NOMO-1 treated with dmso at 0.1 percent for 144 hours (cell line): ENCODE measurements around the gene ENTPD1.
"Not testable (repeated sequence)": the region's sequence is repeated elsewhere in the genome, so short reads cannot be mapped to it uniquely, and the experiment has no call there.

Source experiments
- DNase-seq: peaks from one replicate; lab custom pipeline; 2025; ENCODE audit not compliant: unreplicated experiment; lab: John Stamatoyannopoulos, UW

The ENTPD1 gene

DNA sequence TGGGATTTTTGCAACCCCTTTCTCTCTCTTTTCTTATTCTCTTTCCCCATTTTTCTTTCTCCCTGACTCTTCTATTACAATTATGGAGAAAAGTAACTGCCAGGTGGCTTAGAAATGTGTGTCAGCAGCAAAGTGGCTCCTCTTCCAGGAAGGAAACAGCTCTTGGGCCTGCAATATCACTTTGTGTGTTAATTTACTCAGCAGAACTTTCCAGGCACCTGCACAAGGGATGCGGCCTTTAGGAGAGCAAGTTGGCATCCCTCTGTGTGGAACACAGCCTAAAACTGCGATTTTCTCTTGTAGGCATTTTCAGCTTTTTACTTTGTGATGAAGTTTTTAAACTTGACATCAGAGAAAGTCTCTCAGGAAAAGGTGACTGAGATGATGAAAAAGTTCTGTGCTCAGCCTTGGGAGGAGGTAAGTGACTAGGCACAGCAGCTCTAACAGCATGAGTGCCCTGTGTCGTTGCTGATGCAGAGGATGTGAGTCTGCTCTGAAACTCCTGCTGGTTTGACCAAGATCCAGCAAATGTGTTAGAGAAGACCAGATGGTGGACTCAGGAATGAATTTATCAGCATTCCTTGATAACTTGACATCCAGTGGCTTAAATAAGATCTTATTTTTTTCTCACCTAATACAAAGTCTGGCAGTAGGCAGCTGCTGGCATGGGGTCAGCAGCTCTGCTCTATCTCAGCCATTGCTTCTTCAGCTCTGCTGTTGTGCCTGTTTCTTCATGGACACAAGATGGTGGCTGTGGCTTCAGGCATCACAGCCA lies 104.4 kb downstream of the ENTPD1 start:
- no peak for DNase-seq

- DNase-seq: no peak
Observed at GRCh38 chr10:95861386-95861785, 105.4 kb downstream of the ENTPD1 start.

DNA sequence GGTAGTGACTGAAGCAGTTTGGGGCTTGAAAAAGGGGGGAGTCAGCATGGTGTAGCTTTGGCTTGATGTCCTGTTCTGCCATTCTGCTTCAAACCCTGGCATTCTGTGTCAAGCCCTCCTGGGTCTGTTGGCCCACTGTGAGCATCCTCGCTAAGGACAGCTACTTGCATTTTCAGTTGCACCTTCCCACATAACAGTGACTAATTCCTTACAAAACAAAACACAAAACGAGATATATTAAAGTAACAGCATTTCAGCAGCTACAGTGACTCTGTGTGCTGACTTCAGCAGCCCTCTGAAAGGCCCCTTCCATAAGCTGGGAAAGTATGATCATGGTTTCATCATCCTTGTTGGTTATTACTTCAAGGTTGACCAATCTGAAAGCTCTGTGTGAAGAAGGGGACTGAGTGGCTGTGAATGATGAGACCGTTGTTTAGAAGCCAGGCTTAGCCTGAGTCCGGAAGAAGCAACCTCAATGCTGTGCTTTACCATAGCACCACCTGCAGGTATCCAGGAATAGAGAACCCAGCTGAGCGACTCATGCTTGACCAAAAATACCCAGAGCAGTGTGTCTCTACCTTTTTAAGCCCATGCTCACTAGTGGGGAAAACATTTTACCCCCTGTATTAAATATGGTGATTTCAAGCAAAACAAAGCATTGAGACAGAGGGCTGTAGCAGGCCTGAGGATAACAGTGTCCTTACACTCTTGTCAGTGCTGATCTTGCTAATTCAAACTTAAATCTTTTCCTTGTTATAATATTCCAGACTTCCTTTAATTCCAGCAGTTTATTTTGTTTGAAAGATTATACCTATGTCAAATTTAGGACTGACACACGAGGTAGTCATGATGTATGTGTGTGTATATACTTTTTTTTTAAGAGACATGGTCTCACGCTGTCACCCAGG lies 109.2 kb downstream of the ENTPD1 start:
- DNase-seq: peak; percentile 65

DNA sequence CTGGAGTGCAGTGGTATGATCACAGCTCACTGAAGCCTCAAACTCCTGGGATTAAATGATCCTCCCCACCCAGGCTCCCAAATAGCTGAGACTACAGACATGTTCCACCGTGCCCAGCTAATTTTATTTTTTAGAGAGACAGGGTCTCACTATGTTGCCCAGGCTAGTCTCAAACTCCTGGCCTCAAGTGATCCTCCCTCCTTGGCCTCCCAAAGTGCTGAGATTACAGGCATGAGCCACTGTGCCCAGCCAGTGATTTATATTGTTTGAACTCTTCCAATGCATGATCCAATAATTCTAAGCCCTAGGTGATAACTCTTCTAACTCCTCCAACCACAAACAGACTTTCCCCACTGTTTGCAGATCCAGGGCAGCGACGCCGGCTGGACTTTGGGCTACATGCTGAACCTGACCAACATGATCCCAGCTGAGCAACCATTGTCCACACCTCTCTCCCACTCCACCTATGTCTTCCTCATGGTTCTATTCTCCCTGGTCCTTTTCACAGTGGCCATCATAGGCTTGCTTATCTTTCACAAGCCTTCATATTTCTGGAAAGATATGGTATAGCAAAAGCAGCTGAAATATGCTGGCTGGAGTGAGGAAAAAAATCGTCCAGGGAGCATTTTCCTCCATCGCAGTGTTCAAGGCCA lies 110.0 kb downstream of the ENTPD1 start:
- DNase-seq: no peak

DNA sequence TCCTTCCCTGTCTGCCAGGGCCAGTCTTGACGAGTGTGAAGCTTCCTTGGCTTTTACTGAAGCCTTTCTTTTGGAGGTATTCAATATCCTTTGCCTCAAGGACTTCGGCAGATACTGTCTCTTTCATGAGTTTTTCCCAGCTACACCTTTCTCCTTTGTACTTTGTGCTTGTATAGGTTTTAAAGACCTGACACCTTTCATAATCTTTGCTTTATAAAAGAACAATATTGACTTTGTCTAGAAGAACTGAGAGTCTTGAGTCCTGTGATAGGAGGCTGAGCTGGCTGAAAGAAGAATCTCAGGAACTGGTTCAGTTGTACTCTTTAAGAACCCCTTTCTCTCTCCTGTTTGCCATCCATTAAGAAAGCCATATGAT lies 110.5 kb downstream of the ENTPD1 start:
- no peak for DNase-seq

GRCh38 chr10:95867866-95868265 lies 111.9 kb downstream of the ENTPD1 start:
- DNase-seq: no peak

DNA sequence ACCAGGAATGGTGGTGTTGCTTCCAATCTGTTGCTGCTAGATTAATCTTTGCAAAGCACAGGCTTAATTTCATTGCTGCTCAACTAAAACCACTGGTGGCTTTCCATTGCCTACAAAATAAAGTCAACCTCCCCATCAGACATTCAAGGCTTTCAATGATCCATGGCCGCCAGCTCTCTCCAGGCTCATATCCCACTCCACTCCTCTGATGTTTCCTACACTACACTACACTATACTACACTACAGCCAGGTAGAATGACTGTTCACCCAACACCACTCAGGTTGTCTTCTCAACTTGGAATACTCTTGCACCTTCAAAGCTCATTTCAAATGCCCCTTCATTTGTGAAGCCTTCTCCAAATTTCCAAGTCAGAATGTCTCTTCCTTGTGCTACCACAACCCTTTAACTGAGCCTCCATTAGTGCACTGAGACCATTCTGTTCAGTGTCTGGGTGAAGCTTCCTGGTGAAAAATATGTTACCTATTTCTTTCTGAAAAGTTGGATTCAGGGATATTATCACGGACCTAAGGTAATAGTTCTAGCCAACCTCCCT lies 116.3 kb downstream of the ENTPD1 start:
- no peak for DNase-seq

DNA sequence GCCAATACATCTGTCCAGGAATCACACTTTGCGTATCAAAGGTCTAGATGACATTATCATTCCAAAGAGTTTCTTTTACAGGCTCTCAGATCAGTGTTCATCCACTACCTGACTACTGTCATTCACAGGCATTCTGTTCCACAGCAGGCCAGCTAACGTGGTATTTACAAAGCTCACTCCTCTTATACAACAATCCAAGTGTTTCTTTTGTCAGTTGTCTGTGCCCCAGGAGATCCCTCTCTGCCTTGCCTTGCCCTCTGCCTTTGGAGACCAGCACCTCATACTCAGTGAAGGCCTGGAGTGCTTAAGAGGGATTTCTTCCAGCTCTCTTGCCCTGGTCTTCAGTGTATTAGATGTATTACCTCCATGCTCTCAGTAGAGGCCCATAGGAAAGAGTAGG lies 117.2 kb downstream of the ENTPD1 start:
- no peak for DNase-seq

GRCh38 chr10:95873651-95874050 lies 117.7 kb downstream of the ENTPD1 start:
- no peak for DNase-seq

DNA sequence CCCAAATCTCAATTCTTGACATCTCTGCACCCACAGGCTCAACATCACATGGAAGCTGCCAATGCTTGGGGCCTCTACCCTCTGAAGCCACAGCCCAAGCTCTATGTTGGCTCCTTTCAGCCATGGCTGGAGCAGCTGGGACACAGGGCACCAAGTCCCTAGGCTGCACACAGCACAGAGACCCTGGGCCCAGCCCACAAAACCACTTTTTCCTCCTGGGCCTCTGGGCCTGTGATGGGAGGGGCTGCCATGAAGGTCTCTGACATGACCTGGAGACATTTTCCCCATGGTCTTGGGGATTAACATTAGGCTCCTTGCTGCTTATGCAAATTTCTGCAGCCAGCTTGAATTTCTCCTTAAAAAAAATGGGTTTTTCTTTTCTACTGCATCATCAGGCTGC lies 118.8 kb downstream of the ENTPD1 start:
- not testable (repeated sequence) for DNase-seq

GRCh38 chr10:95876756-95877155 lies 120.8 kb downstream of the ENTPD1 start:
- no peak for DNase-seq

DNA sequence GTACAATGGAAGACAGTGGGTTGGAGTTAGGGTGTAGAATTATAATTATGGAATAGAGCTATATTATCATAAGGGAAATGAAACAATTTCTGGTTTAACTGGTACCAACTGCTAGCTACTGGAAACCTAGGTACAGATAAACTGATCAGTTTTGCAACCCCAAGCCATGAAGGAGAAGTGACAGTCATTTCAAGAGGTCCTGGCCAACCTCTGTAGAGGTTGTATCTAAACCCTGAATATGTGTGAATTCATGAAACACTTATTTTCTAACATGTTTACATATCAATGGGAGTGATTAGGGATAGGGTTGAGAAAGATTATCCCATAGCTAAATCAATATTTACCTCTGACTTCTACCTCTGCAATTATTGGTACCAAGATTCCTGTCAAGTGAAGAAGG lies 121.9 kb downstream of the ENTPD1 start:
- DNase-seq: no peak

DNA sequence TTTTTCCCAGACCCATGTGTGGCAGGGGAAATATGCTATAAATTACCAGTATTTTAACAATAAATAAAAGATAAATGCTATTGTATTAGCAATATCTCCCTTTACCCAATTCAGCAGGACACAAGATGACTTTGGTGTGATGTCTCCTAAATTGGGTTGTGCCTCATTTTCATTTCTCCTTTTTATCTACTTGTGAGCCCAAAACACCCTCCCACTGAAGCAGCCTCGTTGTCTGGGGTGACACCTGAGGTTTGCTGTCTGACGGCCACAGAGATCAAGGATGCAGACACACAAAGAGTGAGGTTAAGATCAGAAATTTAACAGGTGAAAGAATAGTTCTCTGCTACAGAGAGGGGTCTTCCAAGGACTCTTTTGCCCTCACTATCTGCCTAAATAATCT lies 124.7 kb downstream of the ENTPD1 start:
- DNase-seq: peak; percentile 1

- DNase-seq: no peak
Observed at GRCh38 chr10:95881316-95881715, 125.4 kb downstream of the ENTPD1 start.

DNA sequence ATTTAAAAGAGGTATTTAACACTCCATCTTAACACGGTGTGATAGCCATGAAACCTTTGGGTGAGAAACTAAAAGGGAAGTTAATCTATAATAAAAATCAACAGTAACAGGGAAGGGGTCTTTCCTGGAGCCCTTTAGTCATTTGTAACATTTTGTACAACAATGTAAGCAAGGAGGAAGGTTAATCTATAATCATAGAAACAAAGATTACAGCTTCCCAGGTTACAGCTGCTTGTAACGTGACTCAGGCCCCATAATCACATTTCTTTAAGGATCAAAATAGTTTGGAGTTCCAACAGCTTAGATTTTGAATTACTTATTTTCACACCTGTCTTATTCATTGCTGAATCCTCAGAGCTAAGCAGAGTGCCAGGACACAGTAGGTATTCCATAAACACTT lies 133.9 kb downstream of the ENTPD1 start:
- no peak for DNase-seq

- peak; percentile 41 for DNase-seq
Observed at GRCh38 chr10:95896071-95896850, 140.3 kb downstream of the ENTPD1 start.

DNA sequence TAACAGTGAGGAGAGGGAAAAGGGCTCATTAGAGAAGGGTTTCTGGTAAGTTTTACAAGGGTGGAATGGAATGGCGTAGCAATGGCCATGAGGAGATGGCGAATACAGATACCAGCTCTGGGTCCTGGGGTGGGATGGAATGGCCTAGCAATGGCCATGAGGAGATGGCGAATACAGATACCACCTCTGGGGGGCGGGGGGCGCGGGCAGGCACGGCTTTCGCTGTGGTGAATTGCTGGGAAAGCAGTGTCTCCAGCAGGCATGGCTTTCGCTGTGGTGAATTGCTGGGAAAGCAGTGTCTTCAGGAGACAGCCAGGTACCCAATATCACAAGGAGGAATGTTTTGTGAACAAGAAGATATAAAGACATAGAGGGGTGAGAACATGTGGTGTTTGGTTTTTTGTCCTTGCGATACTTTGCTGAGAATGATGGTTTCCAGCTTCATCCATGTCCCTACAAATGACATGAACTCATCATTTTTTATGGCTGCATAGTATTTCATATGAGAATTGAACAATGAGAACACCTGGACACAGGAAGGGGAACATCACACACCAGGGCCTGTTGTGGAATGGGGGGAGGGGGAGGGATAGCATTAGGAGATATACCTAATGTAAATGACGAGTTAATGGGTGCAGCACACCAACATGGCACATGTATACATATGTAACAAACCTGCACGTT lies 150.1 kb downstream of the ENTPD1 start:
- not testable (repeated sequence) for DNase-seq

GRCh38 chr10:95906677-95907455 lies 150.9 kb downstream of the ENTPD1 start:
- DNase-seq: peak; percentile 50
